Heart left ventricle (tissue), 16 donors: Measurements from ENCODE around the gene TRIM54. TPM values are rescaled to one million over a fixed set of nuclear protein-coding genes. Genes with fewer than 3 reads are reported as not detected.
"Not testable (repeated sequence)": the region's sequence is repeated elsewhere in the genome, so short reads cannot be mapped to it uniquely, and the experiment has no call there.

Experiments
- ATAC-seq, 4 donors: fragments of 200-7000 bp; cut with Tn5 transposase; one replicate each; pipeline ENCODE4 v1.9.1; 2020 to 2022; ENCODE audit warnings: moderate library complexity in 4 of 4, mild to moderate bottlenecking in 3 of 4, moderate number of reproducible peaks in 1 of 4
- DNase-seq, 5 donors: peaks; one replicate each; pipeline ENCODE4 v3.0.0-alpha.2; 2020
- H3K27ac ChIP-seq, 12 donors: fragments of 200-600 bp; sonication (generic) in 4 of 12; one replicate each; pipeline versions ENCODE4 v1.5.0 to v1.8.0; 2016 to 2022; ENCODE audit warnings: mild to moderate bottlenecking in 2 of 12
- H3K27me3 ChIP-seq, 9 donors: fragments of 200-600 bp; sonication (generic) in 2 of 9; one replicate each; pipeline versions ENCODE4 v1.5.1 to v1.8.0; 2016 to 2022; ENCODE audit warnings: mild to moderate bottlenecking in 3 of 9
- H3K36me3 ChIP-seq, 9 donors: fragments of 200-600 bp; sonication (generic) in 2 of 9; one replicate each; pipeline versions ENCODE4 v1.5.0 to v1.8.0; 2018 to 2022; ENCODE audit warnings: mild to moderate bottlenecking in 2 of 9
- H3K4me1 ChIP-seq, 12 donors: fragments of 200-600 bp; sonication (generic) in 4 of 12; one replicate each; pipeline versions ENCODE4 v1.5.0 to v1.8.0; 2016 to 2022; ENCODE audit warnings: mild to moderate bottlenecking in 3 of 12
- H3K4me3 ChIP-seq, 12 donors: fragments of 200-600 bp; sonication (generic) in 4 of 12; one replicate each; pipeline versions ENCODE4 v1.5.0 to v1.8.0; 2017 to 2022; ENCODE audit warnings: mild to moderate bottlenecking in 9 of 12, moderate library complexity in 4 of 12
- H3K9me3 ChIP-seq, 12 donors: fragments of 200-600 bp; sonication (generic) in 4 of 12; one replicate each; pipeline versions ENCODE4 v1.5.0 to v1.8.0; 2016 to 2022; ENCODE audit warnings: mild to moderate bottlenecking in 1 of 12
- CTCF ChIP-seq, 12 donors: fragments of 200-600 bp; sonication (generic) in 4 of 12; IDR thresholded peaks; one replicate each; pipeline versions ENCODE4 v1.5.0 to v1.8.0; 2018 to 2022; ENCODE audit warnings: antibody characterized with exemption in 12 of 12, mild to moderate bottlenecking in 5 of 12
- POLR2A ChIP-seq, 2 donors: fragments of 450-650 bp; IDR thresholded peaks; one replicate each; pipeline ENCODE4 v1.6.1; 2017; ENCODE audit warnings: antibody characterized with exemption in 2 of 2, mild to moderate bottlenecking in 2 of 2, moderate library complexity in 2 of 2
- WGBS, 4 donors: extraction: QIAGEN DNeasy Blood & Tissue Kit in 2 of 4; methylation state at CpG; one replicate each; pipeline versions ENCODE4 v1.1.5 to v1.1.7; 2013 to 2018; 5-methylcytosine and 5-hydroxymethylcytosine counted together
- intact Hi-C, 10 donors: fragments of 100-400 bp; cut with DNase I; formaldehyde crosslinking; loops; one replicate each; pipeline versions ENCODE4 v1.11.1 to v1.14.2; 2022
- polyA plus RNA-seq, 2 donors: library from polyadenylated mRNA; stranded (reverse); fragments of 200-250 nt; gene quantifications; one replicate each; pipeline ENCODE4 v1.2.3, GENCODE V29; 2013
- total RNA-seq, 9 donors: library from RNA; depleted of rRNA in 2 of 9; stranded (reverse); fragments of >200 nt in 2 of 9; fragmentation: NEBNext Ultra II Directional in 3 of 9; extraction: Animal tissue kit (Norgen Biotek cat#: 25700) in 3 of 9; gene quantifications; one replicate each; pipeline versions ENCODE4 v1.1.0 to v1.2.4, GENCODE V29; 2016 to 2023
- donor health status: ischemic (EF 13 %, LVEDD 7.1; RV severe dilation, severe dysfunction).
- donor health status: healthy with polysubstance abuse.
- donor health status: DM: no; HTN: yes; CAD: no.
- donor health status: DM: no; HTN: no; CAD: no.
- donor health status: ischemic (EF 25% LVEDD 6.9; RV normal size, moderate dysfunction).
- donor health status: ischemic (EF 25% LVEDD 5.7; RV mildly dilated, moderate dysfunction).
- donor health status: healthy.
- donor health status: DM: yes; HTN: yes; CAD: no.
- donor health status: ischemic (EF 35%, LVEDD 5.7; RV mildly dilated, moderate dysfunction).
- donor health status: nonischemic (EF 11% LVEDD 7.7; RV severe dilation, severe dysfunction).
- donor health status: DM: yes; HTN: yes; CAD: no.
- donor health status: PGD.
- donor health status: ischemic (EF 29% LVEDD 5.4; RV normal size, mild dysfunction).
- donor health status: nonischemic (EF 23%, LVEDD 6.1; RV moderate dilation, normal function).

TRIM54 gene
- total and polyA plus RNA-seq, 11 donors = 128 to 329 (median 241) TPM

DNA sequence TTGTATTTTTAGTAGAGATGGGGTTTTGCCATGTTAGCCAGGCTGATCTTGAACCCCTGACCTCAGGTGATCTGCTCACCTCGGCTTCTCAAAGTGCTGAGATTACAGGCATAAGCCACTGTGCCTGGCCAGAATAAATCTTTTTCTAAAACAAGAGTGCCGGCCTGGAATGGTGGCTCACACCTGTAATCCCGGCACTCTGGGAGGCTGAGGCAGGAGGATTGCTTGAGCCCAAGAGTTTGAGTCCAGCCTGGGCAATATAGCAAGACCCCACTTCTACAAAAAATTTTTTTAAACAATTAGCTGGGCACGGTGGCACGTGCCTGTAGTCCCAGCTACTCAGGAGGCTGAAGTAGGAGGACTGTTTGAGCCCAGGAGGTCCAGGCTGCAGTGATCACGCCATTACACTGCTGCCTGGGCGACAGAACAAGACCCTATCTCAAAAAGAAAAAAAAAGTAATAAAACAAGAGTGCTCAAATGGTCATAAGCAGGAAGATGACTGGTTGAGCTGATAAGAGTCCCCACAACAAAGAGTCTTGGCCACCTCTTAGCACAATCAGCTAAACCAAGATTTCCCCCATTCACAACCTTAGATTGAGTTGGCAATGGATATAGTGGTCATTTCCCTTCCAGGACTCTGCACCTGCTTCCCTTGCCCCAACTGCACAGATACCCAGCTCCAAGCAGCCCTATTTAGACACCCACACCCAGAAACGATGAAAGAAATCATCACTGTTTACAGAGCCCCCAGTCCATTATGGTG, 31.8 kb downstream of the TRIM54 start:
- Histone ChIP-seq H3K27ac (no peak overlapping the region), H3K27me3 (peaks cover 0 to 2% (median 0%) of the 10 kb centered on the region in 9 donors), H3K4me1 (peaks cover 0 to 10% (median 0%) of the 10 kb centered on the region in 12 donors), H3K4me3 (no peak overlapping the region), H3K36me3 (peaks cover 0 to 34% (median 16%) of the 10 kb centered on the region in 9 donors), H3K9me3 (no peaks in the 10 kb centered on the region)
- intact Hi-C loops = no loop called here
- TF ChIP-seq POLR2A (IDR thresholded peaks at IDR 0.05) (no peak), CTCF (IDR thresholded peaks at IDR 0.05) (no peak)
- WGBS, 4 donors = 87 to 92% (median 89%) methylated on average over 8 of the region's 8 CpGs
- no peak for DNase-seq
- no peak for ATAC-seq

- TF ChIP-seq POLR2A (IDR thresholded peaks at IDR 0.05) (no peak), CTCF (IDR thresholded peaks at IDR 0.05) (no peak)
- no peaks in the 10 kb centered on the region for H3K9me3 ChIP-seq
- peaks cover 0 to 29% (median 10%) of the 10 kb centered on the region in 9 donors for H3K36me3 ChIP-seq
- no peak overlapping the region for H3K4me3 ChIP-seq
- no peak overlapping the region for H3K27ac ChIP-seq
- DNase-seq = peak in 1 of 5 donors; percentile 48
- peaks cover 0 to 14% (median 0%) of the 10 kb centered on the region in 12 donors for H3K4me1 ChIP-seq
- 80 to 90% (median 83%) methylated on average over 9 of the region's 9 CpGs for WGBS, 4 donors
- no peaks in the 10 kb centered on the region for H3K27me3 ChIP-seq
- intact Hi-C loops = no loop called here
- peak in 3 of 4 donors; percentile 23 to 42 (median 24) for ATAC-seq
Observed at GRCh38 chr2:27314709-27315108, 32.5 kb downstream of the TRIM54 start.

DNA sequence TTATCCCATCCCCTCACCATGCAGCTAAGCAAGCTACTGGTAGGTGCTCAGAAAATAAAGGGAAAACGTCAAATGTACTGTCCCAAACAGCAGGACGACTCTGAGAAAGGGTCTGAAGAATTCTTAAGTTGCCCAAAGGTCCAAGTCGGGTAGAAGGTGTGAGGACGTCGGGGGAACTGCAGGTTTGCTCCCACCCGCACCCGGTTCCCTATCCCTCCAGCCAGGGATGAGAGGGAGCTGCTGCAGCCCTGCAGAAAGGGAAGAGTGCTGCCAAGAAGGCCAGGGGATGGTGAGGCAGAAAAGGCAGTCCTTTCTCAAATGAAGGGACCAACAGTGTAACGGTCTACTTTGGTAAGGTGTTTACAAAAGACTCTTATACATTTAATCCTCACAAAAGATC, 32.9 kb downstream of the TRIM54 start:
- H3K9me3 ChIP-seq = no peaks in the 10 kb centered on the region
- DNase-seq = no peak
- peaks cover 0 to 26% (median 9%) of the 10 kb centered on the region in 9 donors for H3K36me3 ChIP-seq
- no peak for ATAC-seq
- H3K4me3 ChIP-seq = no peak overlapping the region
- H3K4me1 ChIP-seq = peaks cover 0 to 14% (median 0%) of the 10 kb centered on the region in 12 donors
- intact Hi-C loops = no loop called here
- WGBS, 4 donors = 73 to 78% (median 74%) methylated on average over 8 of the region's 8 CpGs
- TF ChIP-seq CTCF (IDR thresholded peaks at IDR 0.05) (no peak), POLR2A (IDR thresholded peaks at IDR 0.05) (no peak)
- no peak overlapping the region for H3K27ac ChIP-seq
- no peaks in the 10 kb centered on the region for H3K27me3 ChIP-seq

- Histone ChIP-seq H3K27me3 (no peaks in the 10 kb centered on the region), H3K27ac (peak overlapping the region in 2 of 12 donors; percentile 38 to 42), H3K36me3 (peaks cover 0 to 18% (median 4%) of the 10 kb centered on the region in 9 donors), H3K4me3 (no peak overlapping the region), H3K9me3 (no peaks in the 10 kb centered on the region), H3K4me1 (peaks cover 0 to 31% (median 9%) of the 10 kb centered on the region in 12 donors)
- peak in 3 of 5 donors; percentile 38 to 77 (median 57) for DNase-seq
- peak; percentile 14 to 52 (median 37) for ATAC-seq
- intact Hi-C loops = no loop called here
- TF ChIP-seq CTCF (IDR thresholded peaks at IDR 0.05) (no peak), POLR2A (IDR thresholded peaks at IDR 0.05) (no peak)
- WGBS, 4 donors = 68 to 77% (median 73%) methylated on average over 12 of the region's 12 CpGs
Observed at GRCh38 chr2:27316655-27317412, 34.6 kb downstream of the TRIM54 start.

DNA sequence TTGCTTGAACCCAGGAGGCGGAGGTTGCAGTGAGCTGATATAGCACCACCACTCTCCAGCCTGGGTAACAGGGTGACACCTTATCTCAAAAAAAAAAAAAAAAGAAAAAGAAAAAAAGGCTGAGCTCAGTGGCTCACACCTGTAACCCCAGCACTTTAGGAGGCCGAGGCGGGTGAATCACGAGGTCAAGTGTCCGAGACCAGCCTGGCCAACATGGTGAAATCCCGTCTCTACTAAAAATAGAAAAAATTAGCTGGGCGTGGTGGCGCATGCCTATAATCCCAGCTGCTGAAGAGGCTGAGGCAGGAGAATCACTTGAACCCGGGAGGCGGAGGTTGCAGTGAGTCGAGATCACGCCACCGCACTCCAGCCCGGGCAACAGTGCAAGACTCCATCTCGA, 37.6 kb downstream of the TRIM54 start:
- H3K27me3 ChIP-seq, H3K9me3 ChIP-seq, H3K4me3 ChIP-seq, ATAC-seq, DNase-seq: not testable (repeated sequence)
- 87 to 95% (median 92%) methylated on average over 15 of the region's 15 CpGs for WGBS, 4 donors
- Histone ChIP-seq H3K27ac (peak overlapping the region in 1 of 12 donors; percentile 96), H3K4me1 (peaks cover 4 to 48% (median 23%) of the 10 kb centered on the region in 12 donors), H3K36me3 (peaks cover 0 to 18% (median 4%) of the 10 kb centered on the region in 9 donors)
- intact Hi-C loops = loop anchor here in 3 of 10 donors (5.0 kb wide), 2 partner anchors 37 to 52 kb away; partner anchors contain the start of genes GTF3C2 (in 2 of the 3), EIF2B4 (in 1 of the 3) and SNX17 (in 1 of the 3)
